Mucosa of descending colon (tissue), 3 donors: ENCODE data around the gene ENAH. TPM values are rescaled to one million over a fixed set of nuclear protein-coding genes. Genes with fewer than 3 reads are reported as not detected.

Experiments
- ATAC-seq: fragments of 200-7000 bp; cut with Tn5 transposase; one replicate; pipeline ENCODE4 v1.9.1; 2020; ENCODE audit warnings: mild to moderate bottlenecking, moderate library complexity
- DNase-seq, 3 donors: peaks; one replicate each; pipeline ENCODE4 v3.0.0-alpha.2; 2020
- H3K36me3 ChIP-seq: fragments of 200-600 bp; one replicate; pipeline ENCODE4 v1.8.0; 2021; ENCODE audit warnings: low read depth, mild to moderate bottlenecking
- H3K4me1 ChIP-seq: fragments of 200-600 bp; one replicate; pipeline ENCODE4 v1.8.0; 2021; ENCODE audit warnings: low read depth, mild to moderate bottlenecking
- H3K4me3 ChIP-seq: fragments of 200-600 bp; one replicate; pipeline ENCODE4 v1.8.0; 2021; ENCODE audit warnings: mild to moderate bottlenecking
- H3K9me3 ChIP-seq: fragments of 200-600 bp; one replicate; pipeline ENCODE4 v1.8.0; 2021; ENCODE audit warnings: mild to moderate bottlenecking
- intact Hi-C, 2 donors: fragments of 100-400 bp; cut with DNase I in 1 of 2; cut with micrococcal nuclease in 1 of 2; formaldehyde crosslinking; loops; one replicate each; pipeline versions ENCODE4 v1.11.0 to v1.11.1; 2022; cut with DNase I, micrococcal nuclease
- total RNA-seq, 3 donors: library from RNA; stranded (reverse); fragmentation: NEBNext Ultra II Directional in 2 of 3; extraction: Animal tissue kit (Norgen Biotek cat#: 25700) in 2 of 3; gene quantifications; one replicate each; pipeline versions ENCODE4 v1.2.1 to v1.2.4, GENCODE V29; 2021 to 2023
- TF ChIP-seq, protein P1 (sequence below): fragments of 200-600 bp; IDR thresholded peaks from one replicate; pipeline ENCODE4 v1.8.0; 2022; ENCODE audit warnings: antibody characterized with exemption, mild to moderate bottlenecking
- donor health status: DM: no; HTN: no; CAD: no; lungs with moderate emphysema.
- donor health status: DM: no; HTN: no; CAD: no.
- donor health status: DM: no; HTN: yes; CAD: no.

The ENAH gene
- total RNA-seq, 3 donors from 2014 or later, result 17.6 to 130 (median 41.3) TPM

DNA sequence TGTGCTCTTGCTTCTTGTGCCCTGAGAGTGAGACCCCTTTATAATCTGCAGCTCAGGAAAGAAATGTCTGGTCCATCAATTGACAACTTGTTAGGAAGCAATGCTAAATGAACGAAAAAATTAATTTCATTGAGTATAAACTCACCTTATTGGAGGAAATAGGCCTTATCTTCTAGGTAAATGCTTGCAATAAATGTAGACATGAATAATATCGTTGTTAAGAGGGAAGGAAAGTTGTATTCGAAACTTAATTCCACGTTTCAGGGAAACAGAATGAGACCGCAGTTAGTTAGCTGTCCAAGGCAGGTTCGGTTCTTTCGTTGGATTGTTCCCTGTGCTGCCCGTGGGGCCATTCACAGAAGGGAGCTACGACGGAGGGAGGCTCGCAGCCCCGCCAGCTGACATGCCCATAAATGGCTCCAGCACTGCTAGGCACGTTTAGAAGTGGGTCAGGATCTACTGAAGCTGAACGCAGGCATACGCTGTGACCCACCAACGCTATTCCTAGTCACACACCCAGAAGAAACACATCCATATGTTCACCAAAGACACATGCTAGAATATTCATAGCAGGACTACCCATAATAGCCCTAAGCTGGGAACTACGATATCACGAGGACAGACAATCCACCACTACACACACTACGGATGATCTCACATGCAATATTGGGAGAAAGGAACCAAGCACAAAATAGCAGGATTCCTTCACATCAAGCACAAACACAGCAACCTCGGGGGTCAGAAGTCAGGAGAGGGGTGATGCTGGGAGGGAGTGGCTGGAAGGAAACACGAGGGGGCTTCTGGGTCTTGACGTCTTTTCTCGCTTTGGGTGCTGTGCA, 168.9 kb downstream of the ENAH start:
- intact Hi-C loops, result no loop called here
- H3K36me3 ChIP-seq, result no peaks in the 10 kb centered on the region
- TF ChIP-seq, protein P1, sequence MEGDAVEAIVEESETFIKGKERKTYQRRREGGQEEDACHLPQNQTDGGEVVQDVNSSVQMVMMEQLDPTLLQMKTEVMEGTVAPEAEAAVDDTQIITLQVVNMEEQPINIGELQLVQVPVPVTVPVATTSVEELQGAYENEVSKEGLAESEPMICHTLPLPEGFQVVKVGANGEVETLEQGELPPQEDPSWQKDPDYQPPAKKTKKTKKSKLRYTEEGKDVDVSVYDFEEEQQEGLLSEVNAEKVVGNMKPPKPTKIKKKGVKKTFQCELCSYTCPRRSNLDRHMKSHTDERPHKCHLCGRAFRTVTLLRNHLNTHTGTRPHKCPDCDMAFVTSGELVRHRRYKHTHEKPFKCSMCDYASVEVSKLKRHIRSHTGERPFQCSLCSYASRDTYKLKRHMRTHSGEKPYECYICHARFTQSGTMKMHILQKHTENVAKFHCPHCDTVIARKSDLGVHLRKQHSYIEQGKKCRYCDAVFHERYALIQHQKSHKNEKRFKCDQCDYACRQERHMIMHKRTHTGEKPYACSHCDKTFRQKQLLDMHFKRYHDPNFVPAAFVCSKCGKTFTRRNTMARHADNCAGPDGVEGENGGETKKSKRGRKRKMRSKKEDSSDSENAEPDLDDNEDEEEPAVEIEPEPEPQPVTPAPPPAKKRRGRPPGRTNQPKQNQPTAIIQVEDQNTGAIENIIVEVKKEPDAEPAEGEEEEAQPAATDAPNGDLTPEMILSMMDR, result no peak
- H3K4me3 ChIP-seq, result no peak overlapping the region
- H3K4me1 ChIP-seq, result no peaks in the 10 kb centered on the region
- no peaks in the 10 kb centered on the region for H3K9me3 ChIP-seq
- no peak for DNase-seq
- no peak for ATAC-seq

DNA sequence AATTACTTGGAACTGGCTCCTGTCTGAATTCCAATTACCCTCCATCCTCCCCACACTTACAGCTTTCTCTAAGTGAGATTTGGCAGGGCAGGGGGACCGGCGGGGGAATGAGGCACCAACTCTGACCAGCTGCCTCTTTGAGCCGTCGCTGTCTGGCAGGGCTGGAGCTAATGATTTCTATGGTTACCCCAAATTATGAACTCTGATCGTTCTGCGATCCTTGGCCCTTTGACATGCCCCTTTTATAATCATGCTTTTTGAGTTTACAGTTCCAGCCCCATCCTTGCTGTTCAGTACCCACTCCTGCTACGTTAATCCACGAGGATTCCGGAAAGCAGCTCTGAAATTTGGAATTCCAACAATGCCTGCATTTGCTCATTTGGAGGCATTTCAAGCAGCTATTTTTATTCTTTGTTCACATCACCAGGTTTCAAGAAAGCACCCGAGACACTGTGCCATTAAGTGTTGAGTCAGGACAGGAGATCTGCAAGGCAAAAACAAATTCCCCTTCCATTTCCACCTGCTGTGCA, 170.4 kb downstream of the ENAH start:
- no peak overlapping the region for H3K4me3 ChIP-seq
- intact Hi-C loops, result no loop called here
- no peaks in the 10 kb centered on the region for H3K9me3 ChIP-seq
- TF ChIP-seq, protein P1, result no peak
- ATAC-seq, result no peak
- H3K4me1 ChIP-seq, result no peaks in the 10 kb centered on the region
- no peaks in the 10 kb centered on the region for H3K36me3 ChIP-seq
- DNase-seq, result no peak

DNA sequence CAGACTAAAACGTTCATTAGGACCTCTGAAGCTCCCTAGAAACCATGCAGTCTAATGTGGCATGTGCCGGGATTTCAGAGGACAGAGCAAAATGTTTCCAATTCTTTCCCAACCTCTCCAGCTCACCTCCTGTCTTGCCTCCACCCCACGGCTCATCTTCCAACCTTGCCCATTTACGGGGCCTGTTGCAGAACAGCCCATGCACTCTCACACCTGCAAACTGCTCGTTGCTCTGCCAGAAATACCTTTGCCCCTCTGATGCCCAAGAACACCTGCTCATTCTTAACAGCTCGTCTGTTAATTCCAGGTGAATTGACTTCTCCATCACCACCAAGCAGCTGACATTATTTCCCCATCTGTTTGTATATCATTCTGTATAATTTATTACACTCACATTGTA, 171.2 kb downstream of the ENAH start:
- TF ChIP-seq, protein P1, result no peak
- Histone ChIP-seq H3K4me3 (no peak overlapping the region), H3K36me3 (no peaks in the 10 kb centered on the region), H3K4me1 (no peaks in the 10 kb centered on the region), H3K9me3 (no peaks in the 10 kb centered on the region)
- DNase-seq, result no peak
- intact Hi-C loops, result no loop called here
- ATAC-seq, result peak; percentile 30

DNA sequence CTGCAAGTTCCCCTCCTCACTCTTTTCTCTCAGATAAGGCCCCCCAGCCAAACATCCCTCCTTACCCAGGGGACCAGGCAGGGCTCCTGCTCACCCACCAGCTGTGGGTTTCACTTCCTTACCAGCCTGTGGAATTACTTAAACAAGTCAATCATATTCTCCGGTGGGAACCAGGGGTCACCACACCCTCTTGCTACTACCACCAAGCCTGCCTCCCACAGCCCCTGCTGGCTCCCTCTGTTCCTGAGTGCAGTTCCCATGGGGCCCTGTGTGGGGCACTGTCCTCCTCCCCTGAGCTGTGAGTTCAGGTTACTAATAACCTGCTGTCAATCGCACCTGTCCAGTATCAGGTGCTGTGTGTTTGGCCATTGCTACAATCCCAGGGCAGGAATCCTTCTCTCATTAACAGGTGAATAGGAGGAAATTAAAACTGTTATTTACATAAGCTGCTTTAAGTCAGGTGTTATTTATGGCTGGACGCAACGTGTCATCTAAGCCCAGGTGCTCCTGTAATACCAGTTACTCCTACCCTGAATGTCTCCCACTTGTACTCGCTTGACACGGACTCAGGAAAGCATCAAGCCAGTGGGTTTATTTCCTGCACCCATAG, 172.0 kb downstream of the ENAH start:
- Histone ChIP-seq H3K9me3 (no peaks in the 10 kb centered on the region), H3K4me3 (no peak overlapping the region), H3K36me3 (no peaks in the 10 kb centered on the region), H3K4me1 (no peaks in the 10 kb centered on the region)
- ATAC-seq, result peak; percentile 94
- intact Hi-C loops, result no loop called here
- TF ChIP-seq, protein P1, result peak; percentile 92
- peak; percentile 63 to 86 (median 82) for DNase-seq

DNA sequence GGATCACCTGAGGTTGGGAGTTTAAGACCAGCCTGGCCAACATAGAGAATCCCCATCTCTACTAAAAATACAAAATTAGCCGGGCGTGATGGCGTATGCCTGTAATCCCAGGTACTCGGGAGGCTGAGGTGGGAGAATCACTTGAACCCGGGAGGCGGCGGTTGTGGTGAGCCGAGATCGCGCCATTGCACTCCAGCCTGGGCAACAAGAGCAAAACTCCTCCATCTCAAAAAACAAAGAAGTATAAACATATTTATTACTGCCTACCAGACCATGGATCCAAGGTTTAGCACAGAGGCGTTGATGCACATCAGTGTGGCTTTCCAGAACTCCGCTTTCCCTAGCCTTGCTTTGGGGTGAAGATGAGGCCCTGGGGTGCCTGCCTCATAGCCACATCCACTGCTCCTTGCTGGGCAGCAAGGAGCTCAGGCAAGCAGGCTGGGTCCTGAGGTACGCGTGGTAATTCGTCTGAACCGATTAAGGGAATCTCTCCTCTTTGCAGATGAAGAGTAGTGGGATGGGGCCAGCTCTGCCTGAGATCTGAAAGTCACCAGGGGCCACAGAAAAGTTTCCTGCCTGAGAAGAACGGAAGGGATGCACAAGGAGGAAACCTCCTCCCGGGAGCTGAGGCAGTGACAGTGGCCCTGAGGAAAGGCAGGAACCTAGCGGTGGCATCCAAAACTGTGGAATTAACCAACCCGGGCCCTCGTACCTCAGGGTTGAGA, 172.8 kb downstream of the ENAH start:
- intact Hi-C loops, result loop anchor here (5.0 to 10.0 kb wide), 3 partner anchors 292 to 495 kb away; no protein-coding TSS in a partner anchor
- ATAC-seq (no peak), DNase-seq (no peak)
- H3K9me3 ChIP-seq, result no peaks in the 10 kb centered on the region
- H3K36me3 ChIP-seq, result no peaks in the 10 kb centered on the region
- no peak overlapping the region for H3K4me3 ChIP-seq
- TF ChIP-seq, protein P1, result no peak
- no peaks in the 10 kb centered on the region for H3K4me1 ChIP-seq
